ENCODE measurements around the gene THAP8. TPM values are rescaled to one million over a fixed set of nuclear protein-coding genes. Genes with fewer than 3 reads are reported as not detected.

The THAP8 gene
- total and polyA plus RNA-seq, 2 of the 8 experiments (the other 6 are each of a cell fraction or from before 2014, with no cell fraction given) = 6.0 to 11.1 TPM

DNA sequence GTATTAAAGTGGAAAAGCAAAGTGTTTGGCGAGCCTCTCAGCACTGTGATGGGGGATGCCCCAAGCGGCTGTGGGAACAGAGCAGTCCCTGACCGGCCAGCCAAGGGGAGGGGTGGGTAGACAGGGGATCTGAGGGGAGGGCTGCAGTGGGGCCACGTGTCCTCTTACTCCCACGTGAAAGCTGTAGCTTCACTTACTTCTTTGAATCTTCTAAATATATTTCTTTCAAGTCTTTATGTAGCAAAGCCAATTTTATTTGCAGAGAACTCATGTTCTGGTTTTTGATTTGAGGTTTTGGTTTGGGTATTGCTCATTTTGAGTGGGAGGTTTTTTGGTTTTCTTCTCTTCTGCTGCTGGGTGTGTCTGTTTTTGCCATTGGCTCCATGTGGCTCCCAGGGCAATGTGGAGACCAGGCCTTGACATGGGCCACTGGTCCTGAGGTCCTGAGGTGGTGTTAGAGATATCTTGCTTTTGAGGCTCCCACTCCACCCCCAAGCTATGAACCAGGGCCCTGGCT, 39.1 kb upstream of the THAP8 start:
- Histone ChIP-seq H4K5ac (ENCODE audit: insufficient read length, low read depth, low read length) (no peak overlapping the region), H2BK12ac (ENCODE audit: low read depth, low read length) (no peak overlapping the region), H3K14ac (ENCODE audit: insufficient read length) (no peak overlapping the region), H3K79me1 (ENCODE audit: low read depth, low read length) (no peaks in the 10 kb centered on the region), H3K27ac (ENCODE audit: low read depth, low read length) (no peak overlapping the region), H3K79me2 (ENCODE audit: control insufficient read depth in 1 of 2, insufficient read depth in 2 of 2, low read length in 2 of 2) (no peaks in the 10 kb centered on the region), H3K36me3 (ENCODE audit: control insufficient read depth in 2 of 4, insufficient read depth in 4 of 4, low read length in 3 of 4) (peaks cover 27 to 68% (median 59%) of the 10 kb centered on the region in 4 experiments), H2AFZ (ENCODE audit: low read length) (no peak overlapping the region), H3K4me3 (ENCODE audit: extremely low read depth in 1 of 4, insufficient read depth in 2 of 4, low read depth in 3 of 4, low read length in 4 of 4) (no peak overlapping the region), H2BK120ac (replicated peaks; ENCODE audit: low read depth, low read length) (no peak overlapping the region), H2BK15ac (ENCODE audit: low read length) (no peak overlapping the region), H3K4ac (replicated peaks; ENCODE audit: insufficient read length, low read depth, low read length) (no peak overlapping the region), H2BK20ac (ENCODE audit: low read length) (no peak overlapping the region), H3K56ac (replicated peaks; ENCODE audit: insufficient read length, low read depth, low read length) (no peak overlapping the region), H4K91ac (replicated peaks; ENCODE audit: insufficient read length, low read length) (no peak overlapping the region), H3K4me2 (ENCODE audit: insufficient read depth in 1 of 2, low read depth in 2 of 2, low read length in 2 of 2) (no peak overlapping the region), H3K4me1 (replicated peaks in 1 of 4; ENCODE audit: control insufficient read depth in 3 of 4, insufficient read depth in 4 of 4, low read length in 3 of 4) (no peaks in the 10 kb centered on the region), H4K8ac (ENCODE audit: extremely low read depth, insufficient read depth, low read length) (no peak overlapping the region), H3K18ac (ENCODE audit: extremely low read depth, low read length) (no peak overlapping the region), H3K27me3 (replicated peaks in 1 of 4; ENCODE audit: control insufficient read depth in 3 of 4, extremely low read depth in 1 of 4, insufficient read depth in 3 of 4, low read length in 3 of 4) (no peaks in the 10 kb centered on the region), H3K9ac (replicated peaks in 1 of 4; ENCODE audit: extremely low read depth in 1 of 4, low read depth in 3 of 4, low read length in 3 of 4) (no peak overlapping the region), H2AK5ac (ENCODE audit: low read depth, low read length) (no peak overlapping the region), H3K9me3 (ENCODE audit: insufficient read depth in 2 of 2, low read depth in 1 of 2, low read length in 1 of 2) (no peaks in the 10 kb centered on the region), H3K23ac (ENCODE audit: insufficient read length) (no peak overlapping the region), H3K23me2 (ENCODE audit: low read depth, low read length) (no peaks in the 10 kb centered on the region), H2BK5ac (ENCODE audit: low read depth, low read length) (no peak overlapping the region), H4K20me1 (replicated peaks in 1 of 2; ENCODE audit: control insufficient read depth in 1 of 2, insufficient read depth in 2 of 2, low read length in 2 of 2) (peaks cover 2 to 13% of the 10 kb centered on the region in 2 experiments)
- DNase-seq (ENCODE audit: low read depth in 1 of 2, low spot score in 2 of 2) (no peak), FAIRE-seq (no peak)
- 80% methylated on average over 3 of the region's 5 CpGs; no CpG with 5 or more reads in 1 of the 2 experiments for WGBS, 2 experiments (ENCODE audit: extremely low coverage in 1 of 2, insufficient coverage in 1 of 2, insufficient read length in 1 of 2, insufficient replicate concordance in 2 of 2, low coverage in 1 of 2, low lambda C conversion rate in 2 of 2, missing lambda C conversion rate in 1 of 2)
- TF ChIP-seq TAF1 (IDR thresholded peaks at IDR 0.05; ENCODE audit: low read depth, low read length) (no peak), KDM1A (IDR thresholded peaks at IDR 0.05; ENCODE audit: borderline replicate concordance, low read length) (no peak), HDAC6 (IDR thresholded peaks at IDR 0.05; ENCODE audit: low read depth, low read length) (no peak), RXRA (IDR thresholded peaks at IDR 0.05; ENCODE audit: insufficient read depth, low read depth, low read length) (no peak), GTF2F1 (IDR thresholded peaks at IDR 0.05; ENCODE audit: borderline replicate concordance, low read depth, low read length) (no peak), BCL11A (IDR thresholded peaks at IDR 0.05; ENCODE audit: low read depth in 2 of 2, low read length in 2 of 2) (no peak), YY1 (IDR thresholded peaks at IDR 0.05; ENCODE audit: low read depth, low read length) (no peak), CBX5 (IDR thresholded peaks at IDR 0.05; ENCODE audit: low read depth, low read length) (no peak), BACH1 (IDR thresholded peaks at IDR 0.05; ENCODE audit: low read length) (no peak)
- TF ChIP-seq, protein P1, sequence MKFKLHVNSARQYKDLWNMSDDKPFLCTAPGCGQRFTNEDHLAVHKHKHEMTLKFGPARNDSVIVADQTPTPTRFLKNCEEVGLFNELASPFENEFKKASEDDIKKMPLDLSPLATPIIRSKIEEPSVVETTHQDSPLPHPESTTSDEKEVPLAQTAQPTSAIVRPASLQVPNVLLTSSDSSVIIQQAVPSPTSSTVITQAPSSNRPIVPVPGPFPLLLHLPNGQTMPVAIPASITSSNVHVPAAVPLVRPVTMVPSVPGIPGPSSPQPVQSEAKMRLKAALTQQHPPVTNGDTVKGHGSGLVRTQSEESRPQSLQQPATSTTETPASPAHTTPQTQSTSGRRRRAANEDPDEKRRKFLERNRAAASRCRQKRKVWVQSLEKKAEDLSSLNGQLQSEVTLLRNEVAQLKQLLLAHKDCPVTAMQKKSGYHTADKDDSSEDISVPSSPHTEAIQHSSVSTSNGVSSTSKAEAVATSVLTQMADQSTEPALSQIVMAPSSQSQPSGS (IDR thresholded peaks at IDR 0.05; ENCODE audit: low read length) = no peak
- ChIA-PET POLR2A (ENCODE audit: partially characterized antibody) (interaction anchor here (1.2 kb wide), 1 partner anchor 13 kb away, joined by 3 read pairs; no protein-coding TSS in a partner anchor), CTCF (ENCODE audit: partially characterized antibody) (no interaction called here)

Measured in H1 (cell line).